MCF 10A (cell line): ENCODE results near the gene RACK1. TPM values are rescaled to one million over a fixed set of nuclear protein-coding genes. Genes with fewer than 3 reads are reported as not detected.

ENCODE experiments used
- BruUV-seq: library from RNA; stranded (reverse); fragments of 400-500 nt; replicated peaks from 2 replicates; lab custom pipeline; 2021; lab: Mats Ljungman, UMichigan
- CTCF ChIA-PET: fragments of 300-600 bp; sonication (Branson Sonifier 250); formaldehyde crosslinking; extraction: SDS; loops from one replicate; lab custom pipeline; 2021; ENCODE audit warnings: antibody characterized with exemption, inconsistent platforms; lab: Yijun Ruan, JAX
- POLR2A ChIA-PET: fragments of 300-600, 350-650 bp; sonication (Branson Sonifier 250); formaldehyde crosslinking; extraction: SDS; loops from one replicate; lab custom pipeline; 2020; ENCODE audit warnings: antibody characterized with exemption, inconsistent platforms; lab: Yijun Ruan, JAX
- DNase-seq: peaks from one replicate; pipeline ENCODE4 v3.0.0-alpha.2; 2018; ENCODE audit not compliant: unreplicated experiment
- H3K27ac Mint-ChIP-seq: one replicate; pipeline ENCODE4 v1.8.0; 2022; ENCODE audit warnings: mild to moderate bottlenecking, low read depth, mixed read lengths; ENCODE audit not compliant: unreplicated experiment
- H3K27me3 Mint-ChIP-seq: one replicate; pipeline ENCODE4 v1.8.0; 2022; ENCODE audit warnings: mixed read lengths; ENCODE audit not compliant: insufficient read depth, unreplicated experiment
- H3K36me3 Mint-ChIP-seq: one replicate; pipeline ENCODE4 v1.8.0; 2022; ENCODE audit warnings: mild to moderate bottlenecking, moderate library complexity, mixed read lengths; ENCODE audit not compliant: insufficient read depth, unreplicated experiment
- H3K4me1 Mint-ChIP-seq: one replicate; pipeline ENCODE4 v1.8.0; 2022; ENCODE audit warnings: mixed read lengths; ENCODE audit not compliant: insufficient read depth, unreplicated experiment
- H3K4me3 Mint-ChIP-seq: one replicate; pipeline ENCODE4 v1.8.0; 2022; ENCODE audit warnings: mild to moderate bottlenecking, moderate library complexity, mixed read lengths; ENCODE audit not compliant: unreplicated experiment
- H3K9me3 Mint-ChIP-seq: one replicate; pipeline ENCODE4 v1.8.0; 2022; ENCODE audit warnings: mixed read lengths; ENCODE audit not compliant: unreplicated experiment
- intact Hi-C: fragments of 100-400 bp; cut with micrococcal nuclease; formaldehyde crosslinking; loops from 2 replicates; pipeline ENCODE4 v1.14.1; 2022
- total RNA-seq: library from RNA; stranded (reverse); gene quantifications from 2 replicates; pipeline ENCODE4 v1.2.3, GENCODE V29; 2022
- TF ChIP-seq, protein P1 (sequence below): fragments of 200-600 bp; IDR thresholded peaks from one replicate; pipeline ENCODE4 v1.8.0; 2022; ENCODE audit warnings: antibody characterized with exemption, mild to moderate bottlenecking; ENCODE audit not compliant: unreplicated experiment

RACK1 gene
- total RNA-seq, 1 experiment from 2014 or later, result 4,050 TPM

DNA sequence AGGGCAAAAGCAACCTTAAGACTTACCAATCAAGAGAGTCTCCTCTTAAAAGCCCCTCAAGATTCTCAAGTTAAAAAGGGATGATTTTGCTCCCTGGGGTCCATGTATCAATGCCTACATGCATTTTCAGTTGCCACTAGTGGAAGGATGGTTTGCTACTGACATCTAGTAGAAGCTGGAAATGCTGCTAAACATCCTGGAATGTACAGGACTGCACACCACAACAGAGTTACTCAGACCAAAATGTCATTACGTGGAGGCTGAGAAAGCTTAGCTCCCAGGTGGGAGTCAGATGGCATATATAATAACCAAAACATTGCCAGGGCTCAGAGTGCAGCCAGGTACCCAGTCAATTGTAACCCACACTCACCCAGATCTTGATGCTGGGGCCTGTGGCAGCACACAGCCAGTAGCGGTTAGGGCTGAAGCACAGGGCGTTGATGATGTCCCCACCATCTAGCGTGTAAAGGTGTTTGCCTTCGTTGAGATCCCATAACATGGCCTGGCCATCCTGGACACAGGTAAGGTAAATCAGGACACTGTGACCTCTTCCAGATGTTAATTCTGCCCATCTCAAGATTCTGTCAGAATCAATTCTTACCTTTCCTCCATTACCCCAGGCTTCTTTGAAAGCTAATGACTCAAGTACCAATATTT, 5.8 kb downstream of the RACK1 start:
- POLR2A ChIA-PET, result interaction anchor here (17.5 to 19.6 kb wide), 2 partner anchors 13 to 19 kb away, joined by 374 to 476 read pairs; partner anchors contain the start of genes TRIM41 and TRIM52
- no peak overlapping the region for H3K4me3 Mint-ChIP-seq
- CTCF ChIA-PET, result no interaction called here
- intact Hi-C loops, result no loop called here
- peaks cover 36% of the 10 kb centered on the region for H3K4me1 Mint-ChIP-seq
- no peaks in the 10 kb centered on the region for H3K27me3 Mint-ChIP-seq
- H3K36me3 Mint-ChIP-seq, result peaks cover 94% of the 10 kb centered on the region
- TF ChIP-seq, protein P1, sequence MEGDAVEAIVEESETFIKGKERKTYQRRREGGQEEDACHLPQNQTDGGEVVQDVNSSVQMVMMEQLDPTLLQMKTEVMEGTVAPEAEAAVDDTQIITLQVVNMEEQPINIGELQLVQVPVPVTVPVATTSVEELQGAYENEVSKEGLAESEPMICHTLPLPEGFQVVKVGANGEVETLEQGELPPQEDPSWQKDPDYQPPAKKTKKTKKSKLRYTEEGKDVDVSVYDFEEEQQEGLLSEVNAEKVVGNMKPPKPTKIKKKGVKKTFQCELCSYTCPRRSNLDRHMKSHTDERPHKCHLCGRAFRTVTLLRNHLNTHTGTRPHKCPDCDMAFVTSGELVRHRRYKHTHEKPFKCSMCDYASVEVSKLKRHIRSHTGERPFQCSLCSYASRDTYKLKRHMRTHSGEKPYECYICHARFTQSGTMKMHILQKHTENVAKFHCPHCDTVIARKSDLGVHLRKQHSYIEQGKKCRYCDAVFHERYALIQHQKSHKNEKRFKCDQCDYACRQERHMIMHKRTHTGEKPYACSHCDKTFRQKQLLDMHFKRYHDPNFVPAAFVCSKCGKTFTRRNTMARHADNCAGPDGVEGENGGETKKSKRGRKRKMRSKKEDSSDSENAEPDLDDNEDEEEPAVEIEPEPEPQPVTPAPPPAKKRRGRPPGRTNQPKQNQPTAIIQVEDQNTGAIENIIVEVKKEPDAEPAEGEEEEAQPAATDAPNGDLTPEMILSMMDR, result no peak
- no peak for DNase-seq
- BruUV-seq, result no TSS peak
- peak overlapping the region; percentile 46 for H3K27ac Mint-ChIP-seq
- no peaks in the 10 kb centered on the region for H3K9me3 Mint-ChIP-seq

DNA sequence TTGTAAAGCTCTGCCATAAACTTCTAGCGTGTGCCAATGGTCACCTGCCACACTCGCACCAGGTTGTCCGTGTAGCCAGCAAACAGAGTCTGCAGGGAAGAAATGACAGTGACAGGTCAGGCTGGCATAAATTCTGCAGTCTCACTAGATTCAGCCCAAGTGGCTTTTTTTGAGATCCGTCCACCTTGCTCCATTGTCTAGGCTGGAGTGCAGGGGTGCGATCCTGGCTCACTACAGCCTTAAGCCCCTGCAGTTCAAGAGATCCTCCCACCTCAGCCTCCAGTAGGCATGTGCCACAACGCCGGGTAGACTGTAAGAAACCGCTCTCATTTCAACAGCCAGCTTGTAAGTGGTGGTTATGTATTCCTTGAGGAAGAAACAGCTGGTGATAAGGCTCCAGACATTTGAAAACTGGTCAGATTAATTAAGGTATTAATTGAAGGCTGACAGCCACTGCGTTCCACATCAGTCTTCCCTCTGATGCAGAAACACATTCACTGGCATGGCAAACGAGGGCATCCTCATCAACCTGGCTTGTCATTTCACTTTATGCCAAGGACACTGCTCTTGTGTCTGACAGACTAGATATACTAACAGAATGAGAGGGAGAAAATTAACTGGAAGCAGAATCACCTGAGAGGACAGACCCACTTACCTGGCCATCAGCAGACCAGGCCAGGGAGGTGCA, 6.6 kb downstream of the RACK1 start:
- H3K9me3 Mint-ChIP-seq, result no peaks in the 10 kb centered on the region
- no TSS peak for BruUV-seq
- CTCF ChIA-PET, result interaction anchor here (0.6 kb wide), 2 partner anchors 11 to 371 kb away, joined by 3 to 10 read pairs; no protein-coding TSS in a partner anchor
- H3K27ac Mint-ChIP-seq, result no peak overlapping the region
- peaks cover 34% of the 10 kb centered on the region for H3K4me1 Mint-ChIP-seq
- TF ChIP-seq, protein P1, result no peak
- DNase-seq, result no peak
- H3K4me3 Mint-ChIP-seq, result no peak overlapping the region
- intact Hi-C loops, result no loop called here
- no peaks in the 10 kb centered on the region for H3K27me3 Mint-ChIP-seq
- POLR2A ChIA-PET, result interaction anchor here (0.6 to 19.6 kb wide), 4 partner anchors 9 to 52 kb away, joined by 3 to 476 read pairs (median 192); partner anchors contain the start of genes TRIM41 and TRIM52
- peaks cover 87% of the 10 kb centered on the region for H3K36me3 Mint-ChIP-seq

DNA sequence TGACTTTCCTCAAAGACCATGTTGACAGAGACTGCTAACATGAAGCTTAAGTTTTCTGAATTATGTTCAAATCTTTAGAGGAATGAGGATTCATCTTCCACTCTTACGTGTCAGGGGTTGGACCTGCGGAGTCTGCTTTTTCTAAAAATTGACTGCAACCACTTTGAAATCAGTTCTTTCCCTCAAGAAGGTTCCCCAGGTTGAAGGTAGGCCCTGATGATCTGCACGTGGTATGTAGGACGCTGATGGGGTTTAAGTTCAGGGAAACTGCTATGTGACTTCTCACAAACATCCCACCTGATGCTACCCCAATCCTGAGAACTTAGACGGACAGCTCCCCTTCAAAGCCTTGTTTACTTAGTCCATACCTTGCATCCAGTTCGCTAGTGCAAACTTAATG, 7.2 kb downstream of the RACK1 start:
- H3K9me3 Mint-ChIP-seq, result no peaks in the 10 kb centered on the region
- no peaks in the 10 kb centered on the region for H3K27me3 Mint-ChIP-seq
- TF ChIP-seq, protein P1, result no peak
- DNase-seq, result no peak
- no TSS peak for BruUV-seq
- H3K36me3 Mint-ChIP-seq, result peaks cover 87% of the 10 kb centered on the region
- ChIA-PET POLR2A (interaction anchor here (0.6 to 19.6 kb wide), 5 partner anchors 10 to 52 kb away, joined by 3 to 476 read pairs (median 9); partner anchors contain the start of genes TRIM41, TRIM52 and TRIM7), CTCF (interaction anchor here (0.6 kb wide), 2 partner anchors 11 to 370 kb away, joined by 3 to 10 read pairs; no protein-coding TSS in a partner anchor)
- peak overlapping the region; percentile 8 for H3K4me3 Mint-ChIP-seq
- no peak overlapping the region for H3K27ac Mint-ChIP-seq
- H3K4me1 Mint-ChIP-seq, result peaks cover 28% of the 10 kb centered on the region
- intact Hi-C loops, result no loop called here
